ENCODE results near the gene FOXD4L6.
"Not testable (repeated sequence)": the region's sequence is repeated elsewhere in the genome, so short reads cannot be mapped to it uniquely, and the experiment has no call there.

Gene FOXD4L6

GRCh38 chr9:41128581-41128980 lies at the start of gene FOXD4L6:
Gene FOXD4L6 (minus strand): TSS chr9:41128681. CDS start chr9:41128383, 298 bp downstream.
- not testable (repeated sequence) for DNase-seq

DNA sequence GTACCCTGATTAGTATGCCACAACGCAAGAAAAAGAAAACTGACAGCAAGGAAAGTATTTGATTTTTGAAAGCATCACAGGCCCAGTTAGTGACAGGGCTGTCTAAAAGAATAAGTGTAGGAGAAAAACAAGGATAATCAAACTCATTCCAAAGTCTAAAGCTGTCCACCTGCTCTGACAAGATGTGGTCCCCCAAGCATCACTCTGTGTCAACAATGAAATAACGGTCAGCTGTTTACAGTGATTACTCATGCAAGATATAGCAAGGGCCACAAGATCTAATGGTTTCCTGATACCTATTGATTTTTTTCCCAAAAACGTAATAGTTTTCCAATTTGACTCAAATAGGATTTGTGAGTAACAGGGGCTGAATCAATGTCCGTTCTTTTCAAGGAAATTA lies 46.5 kb upstream of the FOXD4L6 start:
- not testable (repeated sequence) for DNase-seq

GRCh38 chr9:41150116-41150515 lies 21.6 kb upstream of the FOXD4L6 start:
- DNase-seq = not testable (repeated sequence)

- not testable (repeated sequence) for DNase-seq
Measured at GRCh38 chr9:41141878-41142277, 13.4 kb upstream of the FOXD4L6 start.

GRCh38 chr9:41126746-41127446 lies 1.6 kb downstream of the FOXD4L6 start:
- DNase-seq = not testable (repeated sequence)

- DNase-seq = not testable (repeated sequence)
Measured at GRCh38 chr9:41125936-41126335, 2.5 kb downstream of the FOXD4L6 start.

GRCh38 chr9:41125109-41125658 lies 3.3 kb downstream of the FOXD4L6 start:
- DNase-seq = not testable (repeated sequence)

- not testable (repeated sequence) for DNase-seq
Measured at GRCh38 chr9:41124250-41125108, 4.0 kb downstream of the FOXD4L6 start.

- not testable (repeated sequence) for DNase-seq
Measured at GRCh38 chr9:41123812-41124211, 4.7 kb downstream of the FOXD4L6 start.

DNA sequence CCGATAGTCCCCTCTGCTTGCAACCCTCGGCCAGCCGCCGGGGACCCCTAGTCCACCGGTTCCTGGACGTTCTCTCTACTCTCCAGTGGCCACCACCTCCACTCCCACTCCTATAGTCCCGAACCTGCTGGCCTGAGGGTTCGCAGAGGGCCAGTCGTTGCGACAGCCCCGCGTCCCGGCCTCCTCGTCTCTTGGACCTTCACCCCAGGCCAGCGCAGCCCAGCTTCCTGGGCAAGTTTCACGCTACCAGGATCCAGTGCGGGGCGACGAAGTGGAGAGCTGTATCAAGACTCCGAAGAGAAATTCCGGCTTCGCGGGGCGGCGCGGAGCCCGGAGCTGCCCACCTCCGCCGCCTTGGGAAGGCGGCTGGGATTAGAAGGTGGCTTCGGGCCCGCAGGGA lies 5.1 kb downstream of the FOXD4L6 start:
- DNase-seq = not testable (repeated sequence)

- DNase-seq = not testable (repeated sequence)
Measured at GRCh38 chr9:41120696-41121095, 7.8 kb downstream of the FOXD4L6 start.

DNA sequence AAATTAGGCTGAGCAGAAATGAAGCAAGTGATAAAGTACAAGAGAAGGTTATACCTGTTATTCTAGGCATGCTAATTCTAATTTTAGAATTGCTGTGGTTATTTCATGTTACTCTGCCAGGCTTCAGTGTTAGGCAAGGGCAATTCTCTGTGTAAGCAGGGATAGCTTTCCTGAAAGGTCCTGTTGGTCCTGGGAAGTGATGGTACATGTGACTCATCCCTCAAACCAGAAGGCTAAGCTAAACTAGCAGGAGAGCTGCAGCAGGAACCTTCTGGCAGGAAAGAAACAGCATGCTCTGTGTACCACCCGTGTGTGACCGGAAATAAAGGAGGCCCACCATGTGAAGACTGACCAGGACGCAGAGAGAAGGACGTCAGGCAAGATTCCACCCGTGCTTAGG lies 8.8 kb downstream of the FOXD4L6 start:
- DNase-seq = not testable (repeated sequence)

DNA sequence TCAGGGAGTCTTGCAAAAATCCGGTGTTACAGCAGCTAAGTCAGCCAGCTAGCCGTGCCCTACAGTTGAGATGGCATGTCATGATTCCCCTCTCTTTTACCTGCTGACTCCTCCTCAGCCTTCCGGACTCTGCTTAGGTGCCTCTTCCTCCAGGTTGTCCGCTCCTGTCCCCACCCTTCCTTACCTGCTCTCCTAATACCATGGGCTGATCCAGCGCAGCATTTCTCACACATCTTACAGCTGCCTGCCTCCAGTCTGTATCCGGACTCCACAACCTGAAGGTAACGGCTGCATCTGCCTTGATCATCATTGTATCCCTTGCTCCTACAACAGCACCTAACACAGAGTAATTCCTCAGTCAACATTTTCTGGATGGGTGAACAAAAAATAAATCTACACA lies 9.2 kb downstream of the FOXD4L6 start:
- not testable (repeated sequence) for DNase-seq

DNA sequence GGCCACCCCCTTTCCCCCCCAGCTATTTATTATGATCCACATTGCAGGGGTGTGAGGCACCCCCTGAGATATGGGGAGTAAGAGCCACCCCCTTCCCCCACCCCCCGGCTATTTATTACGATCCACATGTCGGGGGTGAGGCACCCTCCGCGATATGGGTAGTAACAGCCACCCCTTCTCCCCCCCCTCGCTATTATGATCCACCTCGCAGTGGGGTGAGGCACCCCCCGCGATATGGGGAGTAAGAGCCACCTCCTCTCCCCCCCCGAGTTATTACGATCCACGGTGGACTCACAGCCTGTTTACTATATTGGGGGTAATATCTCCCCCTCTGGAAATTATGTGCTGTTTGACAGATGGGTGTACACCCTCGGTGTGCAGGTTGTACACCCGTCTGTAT lies 15.1 kb downstream of the FOXD4L6 start:
- not testable (repeated sequence) for DNase-seq

DNA sequence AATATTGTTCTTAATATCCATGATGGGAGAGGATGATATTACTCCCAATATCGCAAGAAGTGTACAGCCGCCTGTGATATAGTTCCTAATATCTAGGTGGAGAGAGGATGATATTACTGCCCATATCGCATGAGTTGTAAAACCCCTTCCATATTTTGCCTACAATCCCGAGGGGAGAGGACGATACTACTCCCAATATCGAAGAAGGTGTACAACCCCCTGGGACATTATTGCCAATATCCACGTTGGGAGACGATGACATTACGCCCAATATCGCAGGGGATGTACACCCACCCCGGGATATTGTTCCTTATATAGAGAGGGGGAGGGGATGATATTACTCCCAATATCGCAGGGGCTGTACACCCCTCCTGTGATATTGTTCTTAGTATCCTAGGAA lies 17.1 kb downstream of the FOXD4L6 start:
- not testable (repeated sequence) for DNase-seq

GRCh38 chr9:41110913-41111312 lies 17.6 kb downstream of the FOXD4L6 start:
- not testable (repeated sequence) for DNase-seq

- DNase-seq = not testable (repeated sequence)
Measured at GRCh38 chr9:41109253-41109652, 19.2 kb downstream of the FOXD4L6 start.

GRCh38 chr9:41108816-41109215 lies 19.7 kb downstream of the FOXD4L6 start:
- DNase-seq = not testable (repeated sequence)

GRCh38 chr9:41106472-41107116 lies 21.9 kb downstream of the FOXD4L6 start:
- not testable (repeated sequence) for DNase-seq

DNA sequence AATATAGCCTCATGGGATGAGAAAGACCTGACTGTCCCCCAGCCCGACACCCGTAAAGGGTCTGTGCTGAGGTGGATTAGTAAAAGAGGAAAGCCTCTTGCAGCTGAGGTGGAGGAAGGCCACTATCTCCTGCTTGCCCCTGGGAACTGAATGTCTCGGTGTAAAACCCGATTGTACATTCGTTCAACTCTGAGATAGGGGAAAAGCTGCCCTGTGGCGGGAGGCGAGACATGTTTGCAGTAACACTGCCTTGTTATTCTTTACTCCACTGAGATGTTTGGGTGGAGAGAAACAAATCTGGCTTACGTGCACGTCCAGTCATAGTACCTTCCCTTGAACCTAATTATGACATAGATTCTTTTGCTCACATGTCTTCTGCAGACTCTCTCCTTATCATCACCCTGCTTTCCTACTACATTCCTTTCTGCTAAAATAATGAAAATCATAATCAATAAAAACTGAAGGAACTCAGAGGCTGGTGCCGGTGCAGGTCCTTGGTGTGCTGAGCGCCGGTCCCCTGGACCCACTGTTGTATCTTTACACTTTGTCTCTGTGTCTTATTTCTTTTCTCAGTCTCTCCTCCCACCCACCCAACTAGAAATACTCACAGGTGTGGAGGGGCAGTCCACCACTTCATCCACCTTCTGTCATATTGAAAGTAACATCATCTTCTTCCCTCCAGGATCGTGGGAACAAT lies 22.8 kb downstream of the FOXD4L6 start:
- not testable (repeated sequence) for DNase-seq

- not testable (repeated sequence) for DNase-seq
Measured at GRCh38 chr9:41104542-41104941, 23.9 kb downstream of the FOXD4L6 start.

- DNase-seq = not testable (repeated sequence)
Measured at GRCh38 chr9:41100508-41100907, 28.0 kb downstream of the FOXD4L6 start.
